ENCODE data around the gene PCNX2.

- TF ChIP-seq EZH2phosphoT487 (IDR thresholded peaks at IDR 0.05; ENCODE audit: unreplicated experiment) (no peak), EZH2 (IDR thresholded peaks at IDR 0.05; ENCODE audit: low read depth, unreplicated experiment) (no peak), CTCF (conservative IDR thresholded peaks at IDR 0.05; ENCODE audit: low read depth in 2 of 2) (no peak), POLR2AphosphoS5 (IDR thresholded peaks at IDR 0.05; ENCODE audit: low read depth) (no peak), CREB1 (CRISPR knock-in tag; IDR thresholded peaks at IDR 0.05; ENCODE audit: low read depth) (no peak), ZNF114 (CRISPR knock-in tag; IDR thresholded peaks at IDR 0.05) (no peak), REST (IDR thresholded peaks at IDR 0.05; ENCODE audit: unreplicated experiment) (no peak), JUNB (IDR thresholded peaks at IDR 0.05; ENCODE audit: unreplicated experiment) (no peak), NANOG (IDR thresholded peaks at IDR 0.05; ENCODE audit: borderline replicate concordance) (no peak)
- TF ChIP-seq, protein P1, sequence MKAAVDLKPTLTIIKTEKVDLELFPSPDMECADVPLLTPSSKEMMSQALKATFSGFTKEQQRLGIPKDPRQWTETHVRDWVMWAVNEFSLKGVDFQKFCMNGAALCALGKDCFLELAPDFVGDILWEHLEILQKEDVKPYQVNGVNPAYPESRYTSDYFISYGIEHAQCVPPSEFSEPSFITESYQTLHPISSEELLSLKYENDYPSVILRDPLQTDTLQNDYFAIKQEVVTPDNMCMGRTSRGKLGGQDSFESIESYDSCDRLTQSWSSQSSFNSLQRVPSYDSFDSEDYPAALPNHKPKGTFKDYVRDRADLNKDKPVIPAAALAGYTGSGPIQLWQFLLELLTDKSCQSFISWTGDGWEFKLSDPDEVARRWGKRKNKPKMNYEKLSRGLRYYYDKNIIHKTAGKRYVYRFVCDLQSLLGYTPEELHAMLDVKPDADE (IDR thresholded peaks at IDR 0.05) = no peak
These were observed 316.7 kb downstream of the PCNX2 start for GRCh38 chr1:232978815-232979214.
